CD14-positive monocyte (primary cell): ENCODE measurements around the gene CCDC51. TPM values are rescaled to one million over a fixed set of nuclear protein-coding genes. Genes with fewer than 3 reads are reported as not detected.
A peak's percentile ranks its signal among the peaks of the same experiment; 100 is the strongest.

ENCODE experiments used
- DNase-seq, 3 donors: peaks; one replicate each; pipeline ENCODE4 v3.0.0-alpha.2; 2011 to 2022
- H2AFZ ChIP-seq: 2 replicates; pipeline ENCODE4 v1.6.0; 2012; ENCODE audit warnings: mild to moderate bottlenecking, low read depth, low read length, inconsistent platforms; ENCODE audit not compliant: insufficient read depth, poor library complexity, severe bottlenecking
- H3K27ac ChIP-seq, 2 donors: 1 replicate in 1 of 2; 2 replicates in 1 of 2; pipeline ENCODE4 v1.5.1; 2012 to 2013; ENCODE audit warnings: low read length in 2 of 2, control low read depth in 1 of 2, inconsistent platforms in 1 of 2, low read depth in 1 of 2, mild to moderate bottlenecking in 1 of 2
- H3K27me3 ChIP-seq, 2 donors: one replicate each; pipeline versions ENCODE4 v1.6.0 to v1.6.1; 2011 to 2013; ENCODE audit warnings: low read length in 2 of 2; ENCODE audit not compliant: control insufficient read depth in 2 of 2, insufficient read depth in 2 of 2
- H3K36me3 ChIP-seq, 2 donors: replicated peaks in 1 of 2; 1 replicate in 1 of 2; 2 replicates in 1 of 2; pipeline versions ENCODE4 v1.5.1 to v1.6.1; 2012 to 2013; ENCODE audit warnings: low read length in 2 of 2, control low read depth in 1 of 2, inconsistent platforms in 1 of 2, mild to moderate bottlenecking in 1 of 2; ENCODE audit not compliant: insufficient read depth in 2 of 2, control insufficient read depth in 1 of 2
- H3K4me1 ChIP-seq, 2 donors: 1 replicate in 1 of 2; 2 replicates in 1 of 2; pipeline versions ENCODE4 v1.5.1 to v1.6.1; 2012 to 2013; ENCODE audit warnings: low read length in 2 of 2, control low read depth in 1 of 2, inconsistent platforms in 1 of 2, mild to moderate bottlenecking in 1 of 2, moderate library complexity in 1 of 2; ENCODE audit not compliant: insufficient read depth in 2 of 2, control insufficient read depth in 1 of 2
- H3K4me2 ChIP-seq: replicated peaks from 2 replicates; pipeline ENCODE3; 2012; ENCODE audit warnings: low read length, moderate library complexity, mild to moderate bottlenecking; ENCODE audit not compliant: poor library complexity, severe bottlenecking; ENCODE audit errors: extremely low read depth
- H3K4me3 ChIP-seq, 3 experiments: fragments of 200-600 bp in 1 of 3; sonication (generic) in 1 of 3; replicated peaks in 1 of 3; 1 replicate in 2 of 3; 2 replicates in 1 of 3; pipeline ENCODE4 v1.5.1; 2011 to 2013; ENCODE audit warnings: low read length in 3 of 3, mild to moderate bottlenecking in 3 of 3, control low read depth in 2 of 3, low read depth in 2 of 3, inconsistent platforms in 1 of 3, moderate library complexity in 1 of 3
- H3K79me2 ChIP-seq: 2 replicates; pipeline ENCODE4 v1.6.0; 2012; ENCODE audit warnings: mild to moderate bottlenecking, control low read depth, inconsistent platforms, low read length, moderate library complexity; ENCODE audit not compliant: insufficient read depth
- H3K9ac ChIP-seq: 2 replicates; pipeline ENCODE4 v1.6.0; 2017; ENCODE audit warnings: low read length, mild to moderate bottlenecking; ENCODE audit not compliant: insufficient read depth, poor library complexity, severe bottlenecking
- H3K9me3 ChIP-seq, 2 donors: replicated peaks in 1 of 2; 1 replicate in 1 of 2; 2 replicates in 1 of 2; pipeline versions ENCODE4 v1.5.1 to v1.6.1; 2012 to 2013; ENCODE audit warnings: low read length in 2 of 2, control low read depth in 1 of 2; ENCODE audit not compliant: control insufficient read depth in 1 of 2, insufficient read depth in 1 of 2
- H4K20me1 ChIP-seq: 2 replicates; pipeline ENCODE4 v1.6.0; 2012; ENCODE audit warnings: mild to moderate bottlenecking, low read length, control low read depth, moderate library complexity; ENCODE audit not compliant: insufficient read depth
- H3K27ac Mint-ChIP-seq, 7 donors: one replicate each; pipeline ENCODE4 v1.8.0; 2020; ENCODE audit warnings: mild to moderate bottlenecking in 7 of 7, mixed read lengths in 7 of 7, moderate library complexity in 6 of 7, inconsistent platforms in 2 of 7
- H3K27me3 Mint-ChIP-seq, 3 donors: one replicate each; pipeline ENCODE4 v1.8.0; 2021 to 2022; ENCODE audit warnings: low read depth in 3 of 3, mild to moderate bottlenecking in 3 of 3, mixed read lengths in 3 of 3, moderate library complexity in 3 of 3, inconsistent platforms in 1 of 3
- H3K36me3 Mint-ChIP-seq, 2 donors: one replicate each; pipeline ENCODE4 v1.8.0; 2020; ENCODE audit warnings: mixed read lengths in 2 of 2, inconsistent platforms in 1 of 2, mild to moderate bottlenecking in 1 of 2
- H3K4me1 Mint-ChIP-seq: one replicate; pipeline ENCODE4 v1.8.0; 2020; ENCODE audit warnings: mild to moderate bottlenecking, mixed read lengths
- H3K4me3 Mint-ChIP-seq, 2 donors: one replicate each; pipeline ENCODE4 v1.8.0; 2020; ENCODE audit warnings: mild to moderate bottlenecking in 2 of 2, mixed read lengths in 2 of 2, moderate library complexity in 1 of 2
- H3K9me3 Mint-ChIP-seq, 7 donors: one replicate each; pipeline ENCODE4 v1.8.0; 2020 to 2022; ENCODE audit warnings: mixed read lengths in 7 of 7, mild to moderate bottlenecking in 6 of 7, moderate library complexity in 6 of 7, inconsistent platforms in 2 of 7
- WGBS: methylation state at CpG from one replicate; pipeline ENCODE4 v1.1.5; 2013; ENCODE audit warnings: missing lambda C conversion rate; ENCODE audit not compliant: insufficient coverage; 5-methylcytosine and 5-hydroxymethylcytosine counted together
- intact Hi-C, 2 donors: fragments of 100-400 bp; cut with micrococcal nuclease; formaldehyde crosslinking; loops; one replicate each; pipeline versions ENCODE4 v1.15.0 to v1.15.1; 2023
- polyA plus RNA-seq, 3 donors: library from polyadenylated mRNA; depleted of rRNA in 1 of 3; unstranded in 2 of 3; stranded (reverse) in 1 of 3; fragments of 300-500 nt in 2 of 3; fragments of >200 nt in 1 of 3; fragmentation: Illumina TruSeq in 2 of 3; gene quantifications; 1 replicate in 2 of 3; 2 replicates in 1 of 3; pipeline ENCODE4 v1.2.3, GENCODE V29; 2012 to 2021
- TF ChIP-seq, protein P1 (sequence below): fragments of 200-600 bp; IDR thresholded peaks from one replicate; pipeline ENCODE4 v1.8.0; 2022; ENCODE audit warnings: antibody characterized with exemption, mild to moderate bottlenecking

CCDC51 gene
- polyA plus RNA-seq, 3 donors = 3.6 to 5.9 (median 5.4) TPM

DNA sequence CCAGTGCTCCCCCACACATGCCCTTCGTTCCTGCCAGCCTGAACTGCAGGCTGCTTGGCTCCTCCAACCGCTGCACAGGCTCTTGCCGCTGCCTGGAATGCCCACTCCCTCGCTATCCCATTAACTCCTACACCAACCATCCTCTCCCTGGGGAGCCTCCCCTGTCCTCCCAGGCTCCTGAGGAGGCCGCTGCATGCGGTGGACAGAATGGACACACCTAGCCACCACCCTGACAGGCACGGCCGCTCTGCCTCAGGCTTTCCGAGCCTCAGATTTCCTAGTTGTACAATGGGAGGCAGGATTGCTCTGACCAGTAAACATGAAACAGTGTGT is 12.3 kb downstream of the CCDC51 start:
- H3K36me3 ChIP-seq = peaks cover 5 to 7% of the 10 kb centered on the region in 2 donors
- H2AFZ ChIP-seq = no peak overlapping the region
- peaks cover 0 to 5% (median 0%) of the 10 kb centered on the region in 7 donors for H3K9me3 Mint-ChIP-seq
- no peaks in the 10 kb centered on the region for H4K20me1 ChIP-seq
- peak overlapping the region in 1 of 2 donors; percentile 70 for H3K4me3 Mint-ChIP-seq
- H3K9ac ChIP-seq = no peak overlapping the region
- no peak overlapping the region for H3K4me3 ChIP-seq
- no peaks in the 10 kb centered on the region for H3K79me2 ChIP-seq
- intact Hi-C loops = no loop called here
- 98% methylated on average over 8 of the region's 9 CpGs for WGBS
- H3K4me2 ChIP-seq = no peak overlapping the region
- TF ChIP-seq, protein P1, sequence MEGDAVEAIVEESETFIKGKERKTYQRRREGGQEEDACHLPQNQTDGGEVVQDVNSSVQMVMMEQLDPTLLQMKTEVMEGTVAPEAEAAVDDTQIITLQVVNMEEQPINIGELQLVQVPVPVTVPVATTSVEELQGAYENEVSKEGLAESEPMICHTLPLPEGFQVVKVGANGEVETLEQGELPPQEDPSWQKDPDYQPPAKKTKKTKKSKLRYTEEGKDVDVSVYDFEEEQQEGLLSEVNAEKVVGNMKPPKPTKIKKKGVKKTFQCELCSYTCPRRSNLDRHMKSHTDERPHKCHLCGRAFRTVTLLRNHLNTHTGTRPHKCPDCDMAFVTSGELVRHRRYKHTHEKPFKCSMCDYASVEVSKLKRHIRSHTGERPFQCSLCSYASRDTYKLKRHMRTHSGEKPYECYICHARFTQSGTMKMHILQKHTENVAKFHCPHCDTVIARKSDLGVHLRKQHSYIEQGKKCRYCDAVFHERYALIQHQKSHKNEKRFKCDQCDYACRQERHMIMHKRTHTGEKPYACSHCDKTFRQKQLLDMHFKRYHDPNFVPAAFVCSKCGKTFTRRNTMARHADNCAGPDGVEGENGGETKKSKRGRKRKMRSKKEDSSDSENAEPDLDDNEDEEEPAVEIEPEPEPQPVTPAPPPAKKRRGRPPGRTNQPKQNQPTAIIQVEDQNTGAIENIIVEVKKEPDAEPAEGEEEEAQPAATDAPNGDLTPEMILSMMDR = no peak
- peak overlapping the region in 1 of 7 donors; percentile 64 for H3K27ac Mint-ChIP-seq
- H3K9me3 ChIP-seq = no peaks in the 10 kb centered on the region
- no peak for DNase-seq
- peaks cover 24 to 38% (median 26%) of the 10 kb centered on the region in 3 donors for H3K27me3 Mint-ChIP-seq
- H3K4me1 Mint-ChIP-seq = peaks cover 9% of the 10 kb centered on the region
- no peak overlapping the region for H3K27ac ChIP-seq
- peaks cover 7 to 8% of the 10 kb centered on the region in 2 donors for H3K4me1 ChIP-seq
- peaks cover 3 to 27% of the 10 kb centered on the region in 2 donors for H3K27me3 ChIP-seq
- H3K36me3 Mint-ChIP-seq = peaks cover 7 to 14% of the 10 kb centered on the region in 2 donors

DNA sequence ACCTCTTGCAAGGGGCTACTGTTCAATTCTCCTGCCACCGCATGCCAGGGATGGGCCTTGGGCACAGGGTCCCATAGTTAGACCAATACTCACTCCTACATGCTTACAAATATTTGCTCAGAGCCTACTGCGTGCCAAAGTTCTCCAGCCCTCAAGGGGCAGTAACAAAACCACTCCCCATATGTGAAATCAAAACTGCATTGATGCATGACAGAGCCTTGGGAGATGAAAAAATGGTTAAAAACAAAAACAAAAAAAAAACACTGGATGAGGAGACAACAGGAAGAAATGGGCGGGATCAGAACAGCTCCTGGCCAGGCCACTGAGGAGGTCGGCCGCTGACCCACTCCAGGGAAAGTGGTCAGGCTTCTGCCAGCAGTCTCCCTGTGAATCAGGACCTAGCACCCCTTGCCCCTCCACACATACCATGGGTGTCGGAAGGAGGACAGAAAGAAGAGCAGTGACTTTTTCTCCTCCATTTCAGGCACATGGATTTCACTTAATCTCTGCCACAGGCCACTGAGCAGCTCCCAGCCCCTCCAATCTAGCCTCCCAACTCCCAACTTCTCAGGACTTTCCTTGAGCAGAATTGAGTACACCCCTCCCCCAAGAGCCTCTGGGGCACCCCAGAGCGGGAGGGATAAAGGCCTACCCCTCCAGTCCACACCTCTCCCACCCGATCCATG is 12.8 kb downstream of the CCDC51 start:
- Histone ChIP-seq H3K36me3 (peaks cover 0 to 2% of the 10 kb centered on the region in 2 donors), H3K27me3 (peaks cover 3 to 27% of the 10 kb centered on the region in 2 donors), H3K4me1 (peaks cover 7 to 8% of the 10 kb centered on the region in 2 donors), H3K27ac (no peak overlapping the region), H3K4me3 (no peak overlapping the region), H3K4me2 (no peak overlapping the region), H3K9me3 (no peaks in the 10 kb centered on the region), H3K79me2 (no peaks in the 10 kb centered on the region), H4K20me1 (no peaks in the 10 kb centered on the region), H3K9ac (no peak overlapping the region), H2AFZ (no peak overlapping the region)
- no peak for DNase-seq
- H3K36me3 Mint-ChIP-seq = peaks cover 7 to 9% of the 10 kb centered on the region in 2 donors
- H3K9me3 Mint-ChIP-seq = peaks cover 0 to 5% (median 0%) of the 10 kb centered on the region in 7 donors
- H3K27me3 Mint-ChIP-seq = peaks cover 24 to 38% (median 26%) of the 10 kb centered on the region in 3 donors
- TF ChIP-seq, protein P1 = no peak
- no peak overlapping the region for H3K27ac Mint-ChIP-seq
- intact Hi-C loops = no loop called here
- H3K4me3 Mint-ChIP-seq = peak overlapping the region in 1 of 2 donors; percentile 70
- peaks cover 9% of the 10 kb centered on the region for H3K4me1 Mint-ChIP-seq
- 97% methylated on average over 4 of the region's 8 CpGs for WGBS
